GM18907 (cell line): ENCODE results near the gene KRI1.

Experiments used
- ATAC-seq: cut with Tn5 transposase; IDR thresholded peaks from one replicate; pipeline ENCODE4 v1.9.1; 2021; ENCODE audit warnings: mild to moderate bottlenecking, moderate library complexity; ENCODE audit not compliant: unreplicated experiment

KRI1 gene

DNA sequence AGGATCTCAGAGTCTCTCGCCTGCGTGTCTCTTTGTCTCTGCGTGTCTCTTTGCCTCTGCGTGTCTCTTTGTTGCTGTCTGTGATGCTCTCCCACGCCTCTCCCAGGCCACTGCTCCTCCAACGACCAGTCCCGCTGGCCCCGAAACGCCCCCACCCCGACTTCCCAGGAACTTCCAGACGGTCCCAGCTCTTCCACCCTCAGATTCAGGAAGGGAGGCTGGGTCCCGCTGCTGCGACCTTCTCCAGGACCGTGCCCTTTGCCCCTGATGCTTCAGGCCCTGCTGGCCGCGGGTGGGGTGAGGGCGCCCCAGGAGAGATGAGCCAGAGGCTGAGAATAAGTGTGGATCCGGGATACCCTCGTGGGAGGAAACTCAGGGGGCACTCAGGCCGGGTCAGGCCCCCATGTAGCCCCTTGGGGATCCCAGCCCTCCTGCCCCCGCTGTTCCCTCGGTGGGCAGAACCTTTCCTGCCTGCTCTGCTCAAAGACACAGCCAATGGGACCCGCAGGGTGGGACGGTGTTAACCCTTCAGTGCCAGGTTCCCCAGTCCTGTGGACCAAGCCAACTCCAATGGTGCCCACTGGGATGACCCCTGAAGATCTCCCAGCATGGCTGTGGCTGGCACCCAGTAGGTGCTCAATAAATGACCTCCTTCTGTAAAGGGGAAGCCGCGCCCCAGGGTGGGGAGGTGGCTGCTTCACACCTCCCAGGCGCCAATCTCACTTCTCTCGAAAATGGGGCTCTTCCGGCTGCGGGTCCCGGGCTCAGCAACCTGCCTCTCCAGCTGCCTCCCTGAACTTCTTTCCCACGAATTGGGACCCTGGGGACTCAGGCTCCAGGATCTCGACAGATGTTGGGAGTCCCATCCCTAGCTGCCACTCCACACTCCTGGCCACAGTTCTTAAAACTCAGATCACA, 47.1 kb downstream of the KRI1 start:
- ATAC-seq, result no peak

DNA sequence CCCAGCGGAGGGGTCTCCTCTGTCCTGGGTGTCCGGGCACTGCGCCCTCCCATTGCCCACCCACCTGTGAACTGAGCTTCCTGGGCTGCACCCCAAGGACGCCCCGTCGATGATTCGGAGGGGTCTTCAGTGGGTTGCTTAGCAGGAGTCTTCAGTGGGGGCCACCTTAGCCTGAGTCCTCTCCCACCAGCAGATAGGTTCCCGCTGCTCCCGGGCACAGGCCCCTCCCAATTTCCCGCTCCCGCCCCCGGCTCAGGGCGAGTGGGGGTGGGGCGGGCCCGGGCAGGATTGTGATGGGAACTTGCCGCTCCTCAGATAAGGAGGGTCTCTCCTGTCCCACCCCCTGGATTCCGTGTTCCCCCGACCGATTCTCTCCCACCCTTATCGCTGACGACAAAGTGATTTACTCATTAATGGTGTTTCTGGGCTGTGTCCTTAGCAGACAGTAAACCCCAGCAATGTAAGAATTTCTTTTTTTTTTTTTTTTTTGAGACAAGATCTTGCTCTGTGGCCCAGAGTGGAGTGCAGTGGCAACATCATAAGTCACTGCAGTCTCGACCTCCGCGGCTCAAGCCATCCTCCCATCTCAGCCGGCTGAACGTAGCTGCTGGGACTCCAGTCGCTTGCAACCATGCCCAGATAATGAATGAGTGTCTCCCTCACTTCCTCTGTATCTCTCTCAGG, 47.9 kb downstream of the KRI1 start:
- no peak for ATAC-seq

- no peak for ATAC-seq
Observed at GRCh38 chr19:10517361-10517759, 48.5 kb downstream of the KRI1 start, which contains the start of gene S1PR5. S1PR5 (minus strand) TSS chr19:10517447; CDS start chr19:10515011, 2,436 bp downstream.

- no peak for ATAC-seq
Observed at GRCh38 chr19:10516671-10517286, 49.0 kb downstream of the KRI1 start.

GRCh38 chr19:10516064-10516385, 49.8 kb downstream of the KRI1 start:
- ATAC-seq, result no peak

- ATAC-seq, result no peak
Observed at GRCh38 chr19:10514211-10515145, 51.3 kb downstream of the KRI1 start.

DNA sequence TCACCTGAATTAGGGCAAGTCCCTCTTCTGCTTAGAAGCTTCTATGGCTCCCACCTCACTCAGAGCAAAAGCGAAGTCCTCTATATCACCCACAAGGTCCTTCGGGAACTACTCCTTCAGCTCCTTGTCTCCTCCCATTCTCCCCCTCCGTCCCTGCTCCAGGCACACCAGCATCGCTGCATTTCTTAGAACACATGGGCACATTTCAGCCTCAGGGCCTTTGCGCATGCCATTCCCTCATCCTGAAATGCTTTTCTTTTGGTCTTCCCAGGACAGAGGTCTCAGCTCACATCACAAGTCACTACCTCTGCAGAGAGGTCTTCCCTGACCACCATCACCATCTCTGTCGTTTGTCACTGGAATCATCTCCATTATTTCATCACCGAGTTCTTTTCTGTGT, 52.6 kb downstream of the KRI1 start:
- ATAC-seq, result no peak

- ATAC-seq, result no peak
Observed at GRCh38 chr19:10510301-10510802, 55.5 kb downstream of the KRI1 start.

GRCh38 chr19:10508707-10509106, 57.1 kb downstream of the KRI1 start:
- no peak for ATAC-seq

GRCh38 chr19:10508036-10508435, 57.8 kb downstream of the KRI1 start:
- no peak for ATAC-seq

DNA sequence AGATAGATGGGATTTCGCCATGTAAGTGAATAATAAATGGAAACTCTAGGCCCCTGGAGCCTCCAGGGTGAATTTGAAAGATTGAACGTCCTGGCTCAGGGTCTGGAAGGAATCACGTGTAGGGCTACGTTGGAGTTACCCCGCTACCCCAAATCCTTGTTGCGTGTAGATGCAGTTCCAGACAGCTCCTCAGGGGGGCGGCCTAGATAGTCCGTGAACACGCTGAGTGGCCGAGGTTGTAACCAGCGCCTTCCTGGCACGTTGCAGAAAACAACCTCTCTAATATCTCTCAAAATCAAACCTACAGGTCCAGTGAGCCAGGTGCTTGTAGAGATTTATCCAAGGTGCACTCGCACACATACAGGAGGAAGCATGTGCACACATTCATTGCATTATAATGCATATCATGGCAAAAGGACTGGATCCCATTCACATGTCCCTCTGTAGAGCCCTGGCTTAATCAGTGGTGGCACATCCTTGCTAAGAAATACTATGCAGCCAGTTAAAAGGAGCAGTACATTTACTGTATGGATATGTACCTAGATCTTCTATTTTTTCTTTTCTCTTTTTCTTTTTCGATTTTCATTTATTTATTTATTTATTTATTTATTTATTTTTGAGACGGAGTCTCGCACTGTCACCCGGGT, 60.1 kb downstream of the KRI1 start:
- ATAC-seq, result no peak
